NB4 (cell line): Measurements from ENCODE around the gene GRID2.

Source experiments
- DNase-seq: peaks from one replicate; pipeline ENCODE4 v3.0.0; 2010; ENCODE audit warnings: low read depth
- H3K4me3 ChIP-seq: one replicate; pipeline ENCODE4 v1.5.1; 2011; ENCODE audit warnings: mild to moderate bottlenecking, low read depth, low read length, moderate library complexity
- MYC ChIP-seq: IDR thresholded peaks from 2 replicates; pipeline ENCODE4 v1.6.1; 2011; ENCODE audit warnings: low read depth, low read length
- POLR2A ChIP-seq: IDR thresholded peaks from 2 replicates; pipeline ENCODE4 v1.6.1; 2011; ENCODE audit warnings: mild to moderate bottlenecking; ENCODE audit not compliant: insufficient read length; ENCODE audit errors: extremely low read depth
- TF ChIP-seq, protein P1 (sequence below): IDR thresholded peaks from one replicate; pipeline ENCODE4 v1.5.1; 2012; ENCODE audit warnings: low read depth, low read length
- TF ChIP-seq, protein P2 (sequence below): IDR thresholded peaks from 2 replicates; pipeline ENCODE4 v1.6.1; 2011; ENCODE audit warnings: low read depth, low read length

The GRID2 gene

DNA sequence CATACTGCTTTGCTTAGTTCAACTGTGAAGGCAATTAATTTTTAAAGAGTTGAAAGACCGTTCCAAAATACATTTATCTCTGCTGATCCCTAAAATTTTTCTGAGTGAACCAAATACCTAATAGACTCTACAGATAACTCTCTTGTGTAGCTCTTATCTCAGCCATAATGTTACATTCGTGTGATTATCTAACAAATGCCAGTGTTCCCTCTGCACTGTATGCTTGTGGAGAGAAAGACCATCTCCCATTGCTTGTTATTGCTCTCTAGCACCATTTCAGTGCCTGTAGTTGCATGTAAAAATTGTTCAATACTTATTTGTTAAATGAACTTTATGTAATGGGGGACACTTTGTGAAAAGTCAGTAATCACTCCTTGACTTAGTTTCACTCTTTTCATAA, 1443.5 kb downstream of the GRID2 start:
- no peak for TF ChIP-seq POLR2A
- no peak for DNase-seq
- no peak overlapping the region for H3K4me3 ChIP-seq

DNA sequence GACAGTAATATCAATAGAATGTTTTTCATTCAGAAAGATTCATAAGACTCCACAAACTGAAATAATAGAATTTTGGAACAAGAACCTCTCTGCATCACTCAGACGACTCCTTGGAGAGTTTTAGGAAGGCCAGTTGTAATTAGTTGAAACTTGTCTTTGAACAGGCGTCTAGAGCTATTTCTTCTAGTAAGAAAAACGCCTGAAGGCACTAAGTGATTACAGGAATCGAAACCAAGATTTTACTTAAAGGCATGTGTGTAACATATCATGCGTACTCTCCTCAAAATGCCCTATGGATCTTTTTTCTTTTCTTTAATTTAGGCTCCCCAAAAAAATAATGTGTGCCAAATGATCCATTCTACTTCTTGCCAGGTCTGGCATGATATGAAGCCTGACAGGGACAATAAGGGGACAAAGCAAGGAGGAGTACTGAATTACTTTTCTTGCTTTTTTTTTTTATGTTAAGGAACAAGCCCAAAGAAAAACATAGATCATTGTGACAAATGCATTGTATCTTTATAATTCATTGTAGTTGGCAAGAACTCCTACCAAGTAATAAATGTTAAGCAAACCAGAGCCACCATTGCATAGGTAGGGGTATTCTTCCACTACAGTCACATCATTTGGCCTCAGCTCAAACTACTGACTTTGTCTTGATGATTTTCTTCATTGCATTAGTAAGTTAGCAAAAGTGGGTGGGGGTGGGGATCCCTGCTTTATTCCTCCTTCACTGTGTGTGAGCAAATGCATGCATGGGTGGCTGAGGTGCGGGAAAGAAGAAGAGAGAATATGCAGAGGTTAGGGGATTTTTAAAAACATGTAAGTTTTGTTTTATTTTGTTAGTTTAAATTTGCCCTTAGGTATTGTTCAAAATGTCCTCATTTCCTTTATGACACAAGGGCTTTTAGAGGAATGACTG, 1444.9 kb downstream of the GRID2 start:
- TF ChIP-seq MYC (no peak), POLR2A (no peak)
- TF ChIP-seq, protein P1, sequence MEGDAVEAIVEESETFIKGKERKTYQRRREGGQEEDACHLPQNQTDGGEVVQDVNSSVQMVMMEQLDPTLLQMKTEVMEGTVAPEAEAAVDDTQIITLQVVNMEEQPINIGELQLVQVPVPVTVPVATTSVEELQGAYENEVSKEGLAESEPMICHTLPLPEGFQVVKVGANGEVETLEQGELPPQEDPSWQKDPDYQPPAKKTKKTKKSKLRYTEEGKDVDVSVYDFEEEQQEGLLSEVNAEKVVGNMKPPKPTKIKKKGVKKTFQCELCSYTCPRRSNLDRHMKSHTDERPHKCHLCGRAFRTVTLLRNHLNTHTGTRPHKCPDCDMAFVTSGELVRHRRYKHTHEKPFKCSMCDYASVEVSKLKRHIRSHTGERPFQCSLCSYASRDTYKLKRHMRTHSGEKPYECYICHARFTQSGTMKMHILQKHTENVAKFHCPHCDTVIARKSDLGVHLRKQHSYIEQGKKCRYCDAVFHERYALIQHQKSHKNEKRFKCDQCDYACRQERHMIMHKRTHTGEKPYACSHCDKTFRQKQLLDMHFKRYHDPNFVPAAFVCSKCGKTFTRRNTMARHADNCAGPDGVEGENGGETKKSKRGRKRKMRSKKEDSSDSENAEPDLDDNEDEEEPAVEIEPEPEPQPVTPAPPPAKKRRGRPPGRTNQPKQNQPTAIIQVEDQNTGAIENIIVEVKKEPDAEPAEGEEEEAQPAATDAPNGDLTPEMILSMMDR, result no peak
- TF ChIP-seq, protein P2, sequence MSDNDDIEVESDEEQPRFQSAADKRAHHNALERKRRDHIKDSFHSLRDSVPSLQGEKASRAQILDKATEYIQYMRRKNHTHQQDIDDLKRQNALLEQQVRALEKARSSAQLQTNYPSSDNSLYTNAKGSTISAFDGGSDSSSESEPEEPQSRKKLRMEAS, result no peak
- no peak overlapping the region for H3K4me3 ChIP-seq
- DNase-seq, result no peak

DNA sequence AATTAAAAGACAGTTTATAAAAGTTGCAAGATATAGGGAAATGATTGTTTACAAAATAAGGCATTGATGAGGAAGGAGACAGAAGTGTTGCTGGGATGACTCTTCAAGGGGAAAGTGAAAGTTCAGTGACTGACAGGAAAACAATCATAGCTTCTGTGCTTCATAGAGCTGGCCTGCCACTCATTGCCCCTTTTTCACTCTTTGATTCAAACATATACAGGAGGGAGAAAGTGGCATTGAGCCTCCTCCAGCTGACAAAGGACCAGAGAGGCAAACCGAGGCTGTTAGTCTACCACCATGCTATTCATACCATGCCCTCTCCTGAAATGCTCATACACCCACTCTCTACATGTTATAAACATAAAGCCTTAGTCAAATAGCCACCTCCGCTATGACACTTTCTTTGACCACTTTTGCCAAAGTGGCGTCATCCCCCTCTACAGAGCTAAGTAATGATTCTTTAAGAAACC, 1445.6 kb downstream of the GRID2 start:
- no peak for DNase-seq
- no peak for TF ChIP-seq MYC
- TF ChIP-seq, protein P2, result no peak
- TF ChIP-seq, protein P1, result no peak
- no peak for TF ChIP-seq POLR2A
- no peak overlapping the region for H3K4me3 ChIP-seq

DNA sequence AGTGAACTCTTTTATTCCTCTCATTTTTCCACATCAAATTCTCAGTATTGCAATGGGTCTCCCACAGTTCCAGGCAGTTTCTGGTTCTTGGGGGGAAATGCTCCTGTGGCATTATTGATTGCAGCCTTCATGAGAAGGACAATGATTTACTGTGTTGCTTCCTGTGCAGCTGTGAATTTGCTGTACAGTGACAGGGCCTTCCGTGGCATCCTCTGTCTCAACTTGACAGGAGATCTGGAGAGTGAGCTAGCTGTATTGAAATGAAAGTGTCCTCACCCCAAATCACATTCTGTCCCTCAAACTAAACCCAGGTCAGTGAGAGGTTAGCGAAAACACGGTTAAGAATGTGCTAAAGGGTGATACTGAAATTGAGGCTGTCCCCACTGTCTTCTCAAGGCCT, 1447.6 kb downstream of the GRID2 start:
- DNase-seq, result no peak
- TF ChIP-seq, protein P2, result no peak
- TF ChIP-seq MYC, result no peak
- no peak for TF ChIP-seq POLR2A
- TF ChIP-seq, protein P1, result no peak

DNA sequence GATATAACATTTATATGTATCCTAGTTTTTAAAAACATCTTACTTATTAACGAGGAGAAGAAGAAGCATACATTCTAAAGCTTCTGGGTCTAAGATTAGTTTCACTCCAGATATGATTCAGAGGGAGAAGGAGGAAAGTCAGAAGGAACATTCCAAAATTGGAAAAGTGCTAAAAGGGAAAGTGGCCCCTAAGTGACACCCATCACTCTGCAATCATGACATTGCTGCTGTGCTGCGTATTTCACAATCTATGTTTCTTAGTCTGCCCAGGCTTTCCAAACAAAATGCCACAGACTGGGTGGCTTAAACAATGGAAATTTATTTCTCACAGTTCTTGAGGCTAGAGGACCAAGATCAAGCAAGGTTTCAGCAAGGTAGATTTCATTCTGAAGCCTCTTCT, 1452.3 kb downstream of the GRID2 start:
- H3K4me3 ChIP-seq, result no peak overlapping the region
- no peak for DNase-seq
- no peak for TF ChIP-seq MYC
- TF ChIP-seq, protein P1, result no peak
- TF ChIP-seq, protein P2, result no peak
- TF ChIP-seq POLR2A, result no peak

More for the DNA sequence above, 1447.6 kb downstream of the GRID2 start:
- H3K4me3 ChIP-seq, result no peak overlapping the region

DNA sequence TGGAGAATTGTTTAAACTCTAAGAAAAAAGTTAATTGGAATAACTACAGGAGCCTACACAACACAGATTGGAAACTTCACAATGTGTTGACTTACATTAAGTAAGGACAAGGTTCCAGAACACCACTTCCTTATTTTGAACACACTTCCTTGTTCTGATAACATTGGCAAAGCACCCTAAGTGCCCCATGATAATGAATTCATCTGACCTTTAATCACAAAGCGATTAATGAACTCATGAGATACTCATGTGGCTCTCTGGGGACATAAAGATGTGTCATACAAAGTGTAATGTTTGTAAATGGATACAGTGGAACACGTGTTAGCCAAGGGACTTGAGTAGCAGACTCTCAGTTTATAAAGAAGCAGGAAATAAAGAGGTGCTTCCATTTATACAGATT, 1455.7 kb downstream of the GRID2 start:
- no peak overlapping the region for H3K4me3 ChIP-seq
- DNase-seq, result peak; percentile 12
- TF ChIP-seq POLR2A (no peak), MYC (no peak)
- TF ChIP-seq, protein P2, result no peak
- TF ChIP-seq, protein P1, result no peak
